OCI-LY1 (cell line): Measurements from ENCODE around the gene HDAC2.

Source experiments
- CTCF ChIP-seq: fragments of 200-600 bp; sonication (generic), shearing (Covaris generic); IDR thresholded peaks from 2 replicates; pipeline ENCODE4 v1.5.1; 2017; ENCODE audit warnings: mild to moderate bottlenecking, antibody characterized with exemption, low read length, moderate library complexity, mixed read lengths
- EZH2 ChIP-seq: fragments of 200-600 bp; sonication (generic), shearing (Covaris generic); IDR thresholded peaks from 2 replicates; pipeline ENCODE4 v1.8.0; 2017; ENCODE audit warnings: borderline replicate concordance, mixed run types, mild to moderate bottlenecking, antibody characterized with exemption, low read length, moderate library complexity, mixed read lengths

GRCh38 chr6:113994934-113995342 lies 24.0 kb upstream of the HDAC2 start:
- TF ChIP-seq CTCF (peak; percentile 74), EZH2 (no peak)
